ENCODE measurements around the gene ANOS1.

- TF ChIP-seq CTCF (IDR thresholded peaks at IDR 0.05) (no peak), POLR2A (IDR thresholded peaks at IDR 0.05) (no peak)
Measured at GRCh38 chrX:8760021-8760420, 28.1 kb upstream of the ANOS1 start.
